ENCODE results near the gene ORC4. TPM values are rescaled to one million over a fixed set of nuclear protein-coding genes. Genes with fewer than 3 reads are reported as not detected.

The ORC4 gene
- total RNA-seq, 1 experiment from 2014 or later = 72.9 TPM

DNA sequence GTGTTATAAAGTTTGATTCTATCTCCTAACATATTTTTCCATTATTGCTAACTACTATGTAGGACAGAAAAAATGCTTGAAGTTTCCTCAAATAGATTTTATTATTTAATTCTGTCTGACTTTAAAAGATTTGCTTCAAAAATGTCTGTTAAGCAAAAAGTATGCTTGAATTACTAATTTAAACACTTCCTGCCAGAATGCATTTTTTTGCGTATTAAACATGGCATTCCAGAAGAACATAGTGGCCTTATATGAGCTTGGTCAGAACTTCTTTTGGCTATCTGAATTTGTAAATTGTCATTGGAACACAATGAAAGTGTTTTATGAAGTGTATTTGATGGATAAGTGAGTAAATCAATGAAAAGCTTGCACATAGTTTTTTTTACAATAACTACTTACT is 38.1 kb upstream of the ORC4 start:
- TF ChIP-seq, protein P1, sequence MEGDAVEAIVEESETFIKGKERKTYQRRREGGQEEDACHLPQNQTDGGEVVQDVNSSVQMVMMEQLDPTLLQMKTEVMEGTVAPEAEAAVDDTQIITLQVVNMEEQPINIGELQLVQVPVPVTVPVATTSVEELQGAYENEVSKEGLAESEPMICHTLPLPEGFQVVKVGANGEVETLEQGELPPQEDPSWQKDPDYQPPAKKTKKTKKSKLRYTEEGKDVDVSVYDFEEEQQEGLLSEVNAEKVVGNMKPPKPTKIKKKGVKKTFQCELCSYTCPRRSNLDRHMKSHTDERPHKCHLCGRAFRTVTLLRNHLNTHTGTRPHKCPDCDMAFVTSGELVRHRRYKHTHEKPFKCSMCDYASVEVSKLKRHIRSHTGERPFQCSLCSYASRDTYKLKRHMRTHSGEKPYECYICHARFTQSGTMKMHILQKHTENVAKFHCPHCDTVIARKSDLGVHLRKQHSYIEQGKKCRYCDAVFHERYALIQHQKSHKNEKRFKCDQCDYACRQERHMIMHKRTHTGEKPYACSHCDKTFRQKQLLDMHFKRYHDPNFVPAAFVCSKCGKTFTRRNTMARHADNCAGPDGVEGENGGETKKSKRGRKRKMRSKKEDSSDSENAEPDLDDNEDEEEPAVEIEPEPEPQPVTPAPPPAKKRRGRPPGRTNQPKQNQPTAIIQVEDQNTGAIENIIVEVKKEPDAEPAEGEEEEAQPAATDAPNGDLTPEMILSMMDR (conservative IDR thresholded peaks at IDR 0.05) = no peak
- Histone ChIP-seq H2BK12ac (ENCODE audit: insufficient read length, low read depth, low read length) (no peak overlapping the region), H4K5ac (ENCODE audit: insufficient read length, low read depth, low read length) (no peak overlapping the region), H3K27me3 (ENCODE audit: insufficient read depth, low read length) (no peaks in the 10 kb centered on the region), H3K4ac (ENCODE audit: low read depth, low read length) (no peak overlapping the region), H3K27ac (ENCODE audit: insufficient read length, low read depth, low read length) (no peak overlapping the region), H3K4me2 (ENCODE audit: insufficient read depth, insufficient read length, low read length) (no peak overlapping the region), H2AFZ (ENCODE audit: low read length) (no peak overlapping the region), H2BK15ac (ENCODE audit: low read depth, low read length) (no peak overlapping the region), H2AK5ac (ENCODE audit: insufficient read length, low read length) (no peak overlapping the region), H2BK5ac (ENCODE audit: insufficient read length, low read length) (no peak overlapping the region), H4K20me1 (ENCODE audit: control insufficient read depth, insufficient read depth, insufficient read length) (no peaks in the 10 kb centered on the region), H3K14ac (ENCODE audit: insufficient read depth, low read length) (no peak overlapping the region), H3T11ph (ENCODE audit: low read length) (no peak overlapping the region), H4K8ac (replicated peaks; ENCODE audit: insufficient read length, low read depth, low read length) (no peak overlapping the region), H3K18ac (ENCODE audit: insufficient read length, low read depth, low read length) (no peak overlapping the region), H3K79me2 (ENCODE audit: insufficient read depth, low read length) (no peaks in the 10 kb centered on the region), H3K23me2 (ENCODE audit: insufficient read length, low read depth, low read length, poor library complexity, severe bottlenecking) (no peaks in the 10 kb centered on the region), H3K9me3 (ENCODE audit: control insufficient read depth, low read depth, low read length) (no peaks in the 10 kb centered on the region), H3K9ac (ENCODE audit: extremely low read depth, insufficient read length, low read length) (no peak overlapping the region), H3K56ac (ENCODE audit: insufficient read length, low read depth, low read length) (no peak overlapping the region), H4K91ac (ENCODE audit: insufficient read length, low read depth, low read length) (no peak overlapping the region), H3K79me1 (ENCODE audit: insufficient read depth, low read depth, low read length, poor library complexity, severe bottlenecking) (no peaks in the 10 kb centered on the region), H2BK120ac (ENCODE audit: low read depth, low read length, poor library complexity, severe bottlenecking) (no peak overlapping the region), H3K23ac (ENCODE audit: insufficient read length, low read depth, low read length) (no peak overlapping the region), H2BK20ac (ENCODE audit: low read depth, low read length, poor library complexity, severe bottlenecking) (no peak overlapping the region), H3K4me1 (ENCODE audit: insufficient read depth, low read length) (no peaks in the 10 kb centered on the region; the same call in 1 of the 2 replicates)
- Mint-ChIP-seq H3K9me3 (no peaks in the 10 kb centered on the region), H3K4me1 (peaks cover 3 to 12% of the 10 kb centered on the region in 2 experiments), H3K27me3 (ENCODE audit: low read depth) (no peaks in the 10 kb centered on the region), H3K36me3 (ENCODE audit: insufficient read depth in 1 of 3, low read depth in 3 of 3) (no peaks in the 10 kb centered on the region; a peak in 1 of 7 replicates), H3K27ac (no peak overlapping the region), H3K4me3 (no peak overlapping the region)
- no peak for DNase-seq
- no CpG with 5 or more reads among the region's 1 CpG for WGBS (ENCODE audit: extremely low coverage, insufficient read length, low lambda C conversion rate)
